Neural crest cell (in vitro differentiated cells): ENCODE measurements around the gene UBE2L6. TPM values are rescaled to one million over a fixed set of nuclear protein-coding genes. Genes with fewer than 3 reads are reported as not detected.

Source experiments
- DNase-seq: peaks from one replicate; pipeline ENCODE4 v3.0.0; 2021; ENCODE audit warnings: low read depth, mixed read lengths, low spot score
- H3K27ac Mint-ChIP-seq: one replicate; pipeline ENCODE4 v1.8.0; 2021; ENCODE audit warnings: mild to moderate bottlenecking, mixed read lengths; ENCODE audit not compliant: unreplicated experiment
- H3K27me3 Mint-ChIP-seq: 2 replicates; pipeline ENCODE4 v1.8.0; 2021; ENCODE audit warnings: low read depth, mild to moderate bottlenecking, mixed read lengths
- H3K36me3 Mint-ChIP-seq: 2 replicates; pipeline ENCODE4 v1.8.0; 2021; ENCODE audit warnings: low read depth, mild to moderate bottlenecking, mixed read lengths
- H3K4me1 Mint-ChIP-seq: 2 replicates; pipeline ENCODE4 v1.8.0; 2021; ENCODE audit warnings: mixed read lengths
- H3K4me3 Mint-ChIP-seq: one replicate; pipeline ENCODE4 v1.8.0; 2021; ENCODE audit warnings: mild to moderate bottlenecking, mixed read lengths
- H3K9me3 Mint-ChIP-seq: 2 replicates; pipeline ENCODE4 v1.8.0; 2021; ENCODE audit warnings: mixed read lengths
- CTCF ChIP-seq: fragments of 200-600 bp; sonication (generic); conservative IDR thresholded peaks from 2 replicates; pipeline ENCODE4 v1.5.0; 2021; ENCODE audit warnings: antibody characterized with exemption, mild to moderate bottlenecking
- total RNA-seq: library from RNA; stranded (reverse); gene quantifications from 2 replicates; pipeline ENCODE4 v1.2.1, GENCODE V29; 2021

UBE2L6 gene
- total RNA-seq, 1 donor from 2014 or later, result 68.7 TPM

- DNase-seq, result no peak
- Mint-ChIP-seq H3K4me1 (peaks cover 8% of the 10 kb centered on the region), H3K36me3 (peaks cover 3% of the 10 kb centered on the region), H3K27ac (no peak overlapping the region), H3K9me3 (no peaks in the 10 kb centered on the region), H3K4me3 (no peak overlapping the region), H3K27me3 (no peaks in the 10 kb centered on the region)
- no peak for TF ChIP-seq CTCF
Observed at GRCh38 chr11:57605028-57605420, 37.6 kb upstream of the UBE2L6 start.

- H3K9me3 Mint-ChIP-seq, result no peaks in the 10 kb centered on the region
- no peak for DNase-seq
- no peak overlapping the region for H3K4me3 Mint-ChIP-seq
Observed at GRCh38 chr11:57604296-57605027, 37.0 kb upstream of the UBE2L6 start.

GRCh38 chr11:57601297-57601696 is 33.8 kb upstream of the UBE2L6 start:
- no peak overlapping the region for H3K27ac Mint-ChIP-seq
- H3K4me1 Mint-ChIP-seq, result peaks cover 36% of the 10 kb centered on the region
- no peak for TF ChIP-seq CTCF
- no peaks in the 10 kb centered on the region for H3K36me3 Mint-ChIP-seq
- H3K27me3 Mint-ChIP-seq, result no peaks in the 10 kb centered on the region
- DNase-seq, result no peak
- no peak overlapping the region for H3K4me3 Mint-ChIP-seq
- no peaks in the 10 kb centered on the region for H3K9me3 Mint-ChIP-seq

More at GRCh38 chr11:57604296-57605027, 37.0 kb upstream of the UBE2L6 start:
- Mint-ChIP-seq H3K27me3 (no peaks in the 10 kb centered on the region), H3K27ac (no peak overlapping the region), H3K36me3 (peaks cover 3% of the 10 kb centered on the region), H3K4me1 (peaks cover 12% of the 10 kb centered on the region)
- TF ChIP-seq CTCF, result no peak

- H3K4me1 Mint-ChIP-seq, result peaks cover 43% of the 10 kb centered on the region
- no peak for TF ChIP-seq CTCF
- no peaks in the 10 kb centered on the region for H3K36me3 Mint-ChIP-seq
- no peaks in the 10 kb centered on the region for H3K9me3 Mint-ChIP-seq
- H3K27me3 Mint-ChIP-seq, result no peaks in the 10 kb centered on the region
- no peak overlapping the region for H3K27ac Mint-ChIP-seq
- peak overlapping the region; percentile 27 for H3K4me3 Mint-ChIP-seq
- no peak for DNase-seq
Observed at GRCh38 chr11:57599381-57599780, 31.9 kb upstream of the UBE2L6 start.

- H3K4me1 Mint-ChIP-seq, result peaks cover 43% of the 10 kb centered on the region
Observed at GRCh38 chr11:57598831-57599155, 31.3 kb upstream of the UBE2L6 start.

More at GRCh38 chr11:57598831-57599155, 31.3 kb upstream of the UBE2L6 start:
- H3K4me3 Mint-ChIP-seq, result peak overlapping the region; percentile 72
- peak overlapping the region; percentile 8 for H3K27ac Mint-ChIP-seq
- DNase-seq, result no peak
- no peaks in the 10 kb centered on the region for H3K36me3 Mint-ChIP-seq
- H3K27me3 Mint-ChIP-seq, result no peaks in the 10 kb centered on the region
- no peak for TF ChIP-seq CTCF
- no peaks in the 10 kb centered on the region for H3K9me3 Mint-ChIP-seq
